NT2/D1 (cell line): ENCODE measurements around the gene SLC24A3.

Experiments used
- DNase-seq: peaks from one replicate; pipeline ENCODE4 v3.0.0-alpha.2; 2011; ENCODE audit warnings: low read depth, low spot score
- H3K27me3 ChIP-seq: 2 replicates; pipeline ENCODE4 v1.6.0; 2011; ENCODE audit warnings: mild to moderate bottlenecking; ENCODE audit not compliant: insufficient read length, insufficient read depth
- H3K36me3 ChIP-seq: 2 replicates; pipeline ENCODE4 v1.6.1; 2011; ENCODE audit warnings: mild to moderate bottlenecking, low read length, mixed read lengths; ENCODE audit not compliant: insufficient read depth, insufficient read length
- H3K4me1 ChIP-seq: 2 replicates; pipeline ENCODE4 v1.5.1; 2011; ENCODE audit not compliant: insufficient read depth, insufficient read length
- H3K4me3 ChIP-seq: 2 replicates; pipeline ENCODE4 v1.5.1; 2011; ENCODE audit warnings: low read depth; ENCODE audit not compliant: insufficient read length
- H3K9ac ChIP-seq: 2 replicates; pipeline ENCODE4 v1.6.0; 2011; ENCODE audit warnings: low read depth; ENCODE audit not compliant: insufficient read length
- H3K9me3 ChIP-seq: 2 replicates; pipeline ENCODE4 v1.5.1; 2011; ENCODE audit warnings: mild to moderate bottlenecking, low read length; ENCODE audit not compliant: insufficient read depth
- SUZ12 ChIP-seq: IDR thresholded peaks from 2 replicates; pipeline ENCODE4 v1.6.1; 2011; ENCODE audit not compliant: insufficient read length, insufficient read depth; ENCODE audit errors: extremely low read depth
- YY1 ChIP-seq: IDR thresholded peaks from 2 replicates; pipeline ENCODE4 v1.6.1; 2011; ENCODE audit not compliant: insufficient read length, insufficient read depth
- ZNF274 ChIP-seq: IDR thresholded peaks from 2 replicates; pipeline ENCODE4 v1.6.1; 2011; ENCODE audit warnings: mild to moderate bottlenecking, low read depth, low read length

Gene SLC24A3

DNA sequence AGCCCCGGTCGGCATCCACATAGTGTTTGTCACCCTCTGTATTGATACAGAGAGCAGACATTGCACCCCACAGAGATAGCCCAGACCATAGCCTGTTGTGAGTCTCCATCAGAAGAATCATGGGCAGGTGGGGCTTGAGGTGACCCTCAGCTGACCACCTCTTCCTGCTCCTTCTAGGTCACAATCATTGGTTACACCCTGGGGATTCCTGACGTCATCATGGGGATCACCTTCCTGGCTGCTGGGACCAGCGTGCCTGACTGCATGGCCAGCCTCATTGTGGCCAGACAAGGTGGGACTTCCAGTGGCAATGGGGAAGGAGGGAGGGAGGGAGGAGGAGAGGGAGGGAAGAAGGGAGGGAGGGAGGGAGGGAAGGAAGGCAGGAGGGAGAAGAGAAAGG lies 484.2 kb downstream of the SLC24A3 start:
- Histone ChIP-seq H3K36me3 (no peaks in the 10 kb centered on the region), H3K27me3 (no peaks in the 10 kb centered on the region), H3K9me3 (no peaks in the 10 kb centered on the region; the same call in 1 of the 2 replicates), H3K4me1 (no peaks in the 10 kb centered on the region), H3K4me3 (no peak overlapping the region), H3K9ac (no peak overlapping the region)
- DNase-seq = no peak
- TF ChIP-seq ZNF274 = no peak
- no peak for TF ChIP-seq SUZ12
- no peak for TF ChIP-seq YY1

DNA sequence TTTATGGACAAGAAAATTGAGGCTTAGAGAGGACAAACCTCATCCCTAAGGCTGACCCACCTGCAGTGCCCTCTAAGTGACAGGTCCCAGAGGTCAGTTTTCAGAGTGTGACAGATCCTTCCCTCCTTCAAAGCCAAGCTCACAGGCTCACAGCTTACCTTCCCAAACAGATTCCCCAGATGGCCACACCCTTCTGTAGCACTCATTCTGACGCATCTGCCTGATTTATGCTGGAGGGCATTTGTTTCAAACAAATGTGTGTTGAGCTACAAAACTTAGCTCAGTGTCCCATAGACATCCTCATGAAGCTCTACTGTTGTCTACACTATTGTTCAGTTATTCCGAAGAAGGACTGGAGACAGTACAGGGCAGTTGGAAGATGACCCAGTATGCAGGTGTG lies 485.0 kb downstream of the SLC24A3 start:
- no peak for DNase-seq
- Histone ChIP-seq H3K9me3 (peaks cover 6% of the 10 kb centered on the region; the same call in 1 of the 2 replicates), H3K4me3 (no peak overlapping the region), H3K36me3 (no peaks in the 10 kb centered on the region), H3K27me3 (no peaks in the 10 kb centered on the region), H3K9ac (no peak overlapping the region), H3K4me1 (no peaks in the 10 kb centered on the region)
- TF ChIP-seq SUZ12 = no peak
- TF ChIP-seq YY1 = no peak
- TF ChIP-seq ZNF274 = no peak

DNA sequence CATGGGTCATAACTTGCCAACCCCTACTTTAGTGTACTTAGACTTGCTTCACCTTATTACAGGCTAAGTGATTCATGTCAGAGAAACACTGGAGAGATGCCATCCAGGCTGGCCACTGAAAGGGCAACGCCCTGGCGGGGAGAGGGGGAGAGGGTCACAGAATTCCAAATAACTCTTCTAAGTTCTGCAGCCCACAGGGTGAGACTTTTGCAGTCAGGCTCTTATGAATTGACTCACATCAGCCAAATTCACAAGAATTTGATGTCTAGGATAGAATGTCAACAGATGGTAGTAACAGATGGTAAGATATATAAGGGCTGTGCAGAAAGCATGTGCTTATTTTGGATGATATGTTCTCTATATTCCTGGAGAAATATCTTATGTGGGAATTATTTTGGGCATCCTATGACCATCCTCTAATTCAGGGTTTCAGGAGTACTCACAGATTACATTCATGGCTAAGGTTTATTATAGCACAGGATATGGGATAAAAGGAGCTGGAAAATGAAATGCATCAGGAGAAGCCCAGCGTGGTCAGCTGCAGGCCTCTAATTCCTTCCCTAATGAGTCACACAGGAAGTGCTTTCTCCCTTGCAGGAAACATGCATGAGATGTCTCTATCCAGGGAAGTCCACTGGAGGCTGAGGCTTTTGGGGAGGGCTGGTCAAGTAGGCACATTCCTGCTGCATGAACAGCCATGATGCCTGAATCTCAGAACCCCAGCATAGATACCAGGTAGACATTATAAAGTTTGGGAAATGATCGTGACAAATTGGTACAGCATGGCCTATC lies 486.9 kb downstream of the SLC24A3 start:
- Histone ChIP-seq H3K4me1 (no peaks in the 10 kb centered on the region), H3K9ac (no peak overlapping the region), H3K4me3 (no peak overlapping the region), H3K9me3 (peaks cover 15% of the 10 kb centered on the region; the same call in 1 of the 2 replicates), H3K36me3 (no peaks in the 10 kb centered on the region), H3K27me3 (no peaks in the 10 kb centered on the region)
- no peak for DNase-seq
- TF ChIP-seq ZNF274 (no peak), SUZ12 (no peak), YY1 (no peak)

DNA sequence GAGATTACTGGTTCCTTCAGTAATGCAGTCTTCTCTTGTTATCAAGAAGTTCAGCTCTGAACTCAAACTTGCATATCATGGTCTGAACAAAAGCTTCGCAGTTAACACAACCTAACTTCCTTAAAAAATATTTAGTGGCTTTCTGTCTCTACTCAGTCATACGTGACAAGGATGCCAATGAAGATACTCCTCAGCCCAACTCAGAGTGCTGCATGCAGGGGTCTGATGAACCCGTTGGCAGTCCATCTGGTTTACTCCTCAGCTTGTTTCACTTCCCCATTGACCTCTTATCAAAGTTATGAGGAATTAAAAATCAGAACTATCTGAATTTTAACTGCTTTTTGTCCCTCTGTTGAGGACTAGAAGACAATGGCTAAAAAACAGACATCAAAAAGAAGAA lies 489.0 kb downstream of the SLC24A3 start:
- Histone ChIP-seq H3K4me3 (no peak overlapping the region), H3K9me3 (peaks cover 15% of the 10 kb centered on the region; the same call in 1 of the 2 replicates), H3K4me1 (no peaks in the 10 kb centered on the region), H3K9ac (no peak overlapping the region), H3K27me3 (no peaks in the 10 kb centered on the region), H3K36me3 (no peaks in the 10 kb centered on the region)
- TF ChIP-seq ZNF274 (no peak), SUZ12 (no peak), YY1 (no peak)
- no peak for DNase-seq

DNA sequence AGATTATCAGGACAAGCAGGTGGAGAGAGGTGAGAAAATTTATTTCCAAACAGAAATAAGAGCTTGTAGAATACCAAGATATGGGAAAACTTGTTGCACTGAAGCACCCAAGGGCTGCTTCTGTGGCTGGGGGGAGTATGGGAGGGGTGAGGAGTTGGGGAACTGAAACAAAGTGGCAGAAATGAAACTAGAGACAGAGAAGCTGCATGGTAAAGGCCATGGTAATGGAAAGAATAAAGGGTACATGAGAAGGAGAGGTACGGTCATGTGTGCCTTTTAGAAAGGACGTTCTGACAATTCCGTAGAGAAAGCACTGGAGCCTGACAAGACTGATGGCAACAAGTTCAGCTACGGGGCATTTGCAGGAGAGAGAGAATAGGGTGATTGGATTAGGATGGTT lies 494.0 kb downstream of the SLC24A3 start:
- H3K27me3 ChIP-seq = no peaks in the 10 kb centered on the region
- DNase-seq = no peak
- no peak overlapping the region for H3K4me3 ChIP-seq
- TF ChIP-seq YY1 (no peak), SUZ12 (no peak), ZNF274 (no peak)
- H3K9me3 ChIP-seq = peaks cover 15% of the 10 kb centered on the region; the same call in 1 of the 2 replicates
- H3K4me1 ChIP-seq = peaks cover 2% of the 10 kb centered on the region
- no peaks in the 10 kb centered on the region for H3K36me3 ChIP-seq
- no peak overlapping the region for H3K9ac ChIP-seq

DNA sequence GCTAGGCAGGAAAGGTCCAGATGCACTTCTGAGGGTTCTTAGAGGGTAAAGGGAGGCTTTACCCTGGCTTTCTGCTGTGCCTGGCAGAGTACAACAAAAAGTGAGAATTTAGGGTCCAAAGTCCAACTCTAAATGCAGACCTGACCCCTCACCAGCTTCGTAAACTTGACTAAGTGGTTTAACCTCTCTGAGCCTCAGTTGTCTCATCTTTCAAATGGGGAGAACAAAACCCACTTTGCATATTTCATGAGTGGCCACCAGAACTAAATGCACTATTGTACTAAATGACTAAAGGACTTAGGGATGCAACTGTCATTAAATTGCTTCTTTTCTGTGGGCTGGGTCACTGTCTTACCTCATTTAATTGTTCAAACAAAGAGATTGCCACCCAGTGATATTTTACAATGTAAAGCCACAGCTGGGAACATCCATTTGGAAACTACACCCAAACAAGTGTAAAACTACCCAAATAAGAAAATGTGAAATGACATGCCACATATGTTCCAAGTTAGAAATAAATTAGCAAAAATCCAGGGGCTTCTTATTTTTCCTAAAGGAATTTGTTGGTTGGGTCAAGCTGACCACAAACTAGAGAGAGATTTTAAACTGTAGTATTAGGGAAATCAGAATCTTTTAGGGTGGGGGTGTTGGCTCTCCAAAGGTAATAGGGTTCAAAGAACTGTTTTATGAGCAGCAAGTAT lies 497.3 kb downstream of the SLC24A3 start:
- Histone ChIP-seq H3K4me3 (no peak overlapping the region), H3K36me3 (no peaks in the 10 kb centered on the region), H3K9me3 (no peaks in the 10 kb centered on the region), H3K27me3 (no peaks in the 10 kb centered on the region), H3K9ac (no peak overlapping the region), H3K4me1 (peaks cover 2% of the 10 kb centered on the region)
- TF ChIP-seq SUZ12 (no peak), ZNF274 (no peak), YY1 (no peak)
- no peak for DNase-seq
